ENCODE results near the gene VSX1.

DNA sequence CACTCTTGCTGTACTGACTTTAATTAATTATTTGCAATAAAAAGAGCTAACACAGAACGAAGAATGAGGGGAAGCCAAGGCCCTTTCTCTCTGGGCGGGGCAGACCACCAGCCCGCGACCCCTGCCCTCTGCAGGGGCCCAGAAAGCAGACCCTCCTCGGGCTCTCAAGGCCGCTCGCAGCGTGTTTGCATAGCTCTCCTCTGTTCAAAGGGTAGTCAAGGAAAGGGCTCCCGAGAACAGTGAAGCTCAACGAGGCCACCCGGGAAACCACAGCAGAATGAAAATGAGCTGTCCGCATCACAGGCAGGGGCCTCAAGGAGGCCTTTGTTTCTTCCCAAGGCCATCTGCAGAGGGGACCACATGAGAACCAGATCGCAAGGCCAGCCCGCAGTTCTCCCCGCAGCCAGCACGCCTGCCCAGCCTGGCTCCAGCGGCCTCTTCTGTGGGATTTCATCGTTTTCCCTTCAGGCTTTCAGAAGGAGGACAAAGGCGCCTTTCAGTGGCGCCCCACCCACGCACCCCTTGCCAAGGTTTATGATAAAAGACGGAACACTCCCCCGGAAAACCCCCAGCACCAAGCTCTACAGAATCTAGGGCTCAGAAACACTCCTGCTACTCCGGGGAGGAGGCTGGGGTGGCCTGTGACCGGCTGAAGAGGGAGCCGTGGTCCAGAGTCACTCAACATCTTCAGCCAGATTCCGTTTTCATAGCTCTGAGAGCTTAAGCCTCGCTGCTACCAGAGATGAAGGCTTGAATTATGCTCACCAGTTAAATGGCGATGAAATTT, 49.3 kb downstream of the VSX1 start:
- TF ChIP-seq, protein P1, sequence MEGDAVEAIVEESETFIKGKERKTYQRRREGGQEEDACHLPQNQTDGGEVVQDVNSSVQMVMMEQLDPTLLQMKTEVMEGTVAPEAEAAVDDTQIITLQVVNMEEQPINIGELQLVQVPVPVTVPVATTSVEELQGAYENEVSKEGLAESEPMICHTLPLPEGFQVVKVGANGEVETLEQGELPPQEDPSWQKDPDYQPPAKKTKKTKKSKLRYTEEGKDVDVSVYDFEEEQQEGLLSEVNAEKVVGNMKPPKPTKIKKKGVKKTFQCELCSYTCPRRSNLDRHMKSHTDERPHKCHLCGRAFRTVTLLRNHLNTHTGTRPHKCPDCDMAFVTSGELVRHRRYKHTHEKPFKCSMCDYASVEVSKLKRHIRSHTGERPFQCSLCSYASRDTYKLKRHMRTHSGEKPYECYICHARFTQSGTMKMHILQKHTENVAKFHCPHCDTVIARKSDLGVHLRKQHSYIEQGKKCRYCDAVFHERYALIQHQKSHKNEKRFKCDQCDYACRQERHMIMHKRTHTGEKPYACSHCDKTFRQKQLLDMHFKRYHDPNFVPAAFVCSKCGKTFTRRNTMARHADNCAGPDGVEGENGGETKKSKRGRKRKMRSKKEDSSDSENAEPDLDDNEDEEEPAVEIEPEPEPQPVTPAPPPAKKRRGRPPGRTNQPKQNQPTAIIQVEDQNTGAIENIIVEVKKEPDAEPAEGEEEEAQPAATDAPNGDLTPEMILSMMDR (IDR thresholded peaks at IDR 0.05) = peak in 3 of 12 donors; percentile 13 to 40 (median 29)
- no peak for TF ChIP-seq POLR2A (IDR thresholded peaks at IDR 0.05)
